H9 (cell line): Measurements from ENCODE around the gene CD48. TPM values are rescaled to one million over a fixed set of nuclear protein-coding genes. Genes with fewer than 3 reads are reported as not detected.

Experiments used
- DNase-seq: peaks from one replicate; pipeline ENCODE4 v3.0.0-alpha.2; 2017
- H2AFZ ChIP-seq: one replicate; pipeline ENCODE4 v1.6.1; 2013; ENCODE audit warnings: mild to moderate bottlenecking, low read length, control low read depth, moderate library complexity
- H2AK5ac ChIP-seq: 2 replicates; pipeline ENCODE4 v1.6.1; 2013; ENCODE audit warnings: low read length, control low read depth, mixed read lengths; ENCODE audit not compliant: insufficient read length
- H2BK120ac ChIP-seq: one replicate; pipeline ENCODE4 v1.6.1; 2013; ENCODE audit warnings: low read depth, mild to moderate bottlenecking, low read length, control low read depth, inconsistent platforms; ENCODE audit not compliant: poor library complexity, severe bottlenecking
- H2BK12ac ChIP-seq: 2 replicates; pipeline ENCODE4 v1.6.1; 2013; ENCODE audit warnings: low read length, control low read depth, mixed read lengths, low read depth; ENCODE audit not compliant: insufficient read length
- H2BK15ac ChIP-seq: 2 replicates; pipeline ENCODE4 v1.6.1; 2013; ENCODE audit warnings: low read depth, low read length, control low read depth
- H2BK20ac ChIP-seq: one replicate; pipeline ENCODE4 v1.6.1; 2013; ENCODE audit warnings: low read depth, mild to moderate bottlenecking, low read length, control low read depth, inconsistent platforms; ENCODE audit not compliant: poor library complexity, severe bottlenecking
- H2BK5ac ChIP-seq: 2 replicates; pipeline ENCODE4 v1.6.1; 2013; ENCODE audit warnings: low read length, control low read depth, mixed read lengths; ENCODE audit not compliant: insufficient read length
- H3K14ac ChIP-seq: 2 replicates; pipeline ENCODE4 v1.6.1; 2013; ENCODE audit warnings: low read length, control low read depth; ENCODE audit not compliant: insufficient read depth
- H3K18ac ChIP-seq: 2 replicates; pipeline ENCODE4 v1.6.1; 2013; ENCODE audit warnings: low read depth, mild to moderate bottlenecking, mixed read lengths, low read length, control low read depth; ENCODE audit not compliant: insufficient read length
- H3K23ac ChIP-seq: 2 replicates; pipeline ENCODE4 v1.6.1; 2013; ENCODE audit warnings: low read length, control low read depth, mixed read lengths, low read depth; ENCODE audit not compliant: insufficient read length
- H3K23me2 ChIP-seq: 2 replicates; pipeline ENCODE4 v1.6.1; 2013; ENCODE audit warnings: low read depth, mild to moderate bottlenecking, mixed read lengths, low read length, control low read depth; ENCODE audit not compliant: insufficient read length, poor library complexity, severe bottlenecking
- H3K27ac ChIP-seq: 2 replicates; pipeline ENCODE4 v1.5.1; 2013; ENCODE audit warnings: low read length, control low read depth, mixed read lengths, low read depth; ENCODE audit not compliant: insufficient read length
- H3K27me3 ChIP-seq: 2 replicates; pipeline ENCODE4 v1.6.1; 2013; ENCODE audit warnings: low read length, control low read depth, inconsistent platforms; ENCODE audit not compliant: insufficient read depth
- H3K4ac ChIP-seq: 2 replicates; pipeline ENCODE4 v1.6.1; 2013; ENCODE audit warnings: low read depth, mild to moderate bottlenecking, control low read depth, inconsistent platforms, low read length, moderate library complexity
- H3K4me1 ChIP-seq: 2 replicates; pipeline ENCODE4 v1.6.1; 2013; ENCODE audit warnings: low read length, control low read depth, inconsistent platforms; ENCODE audit not compliant: insufficient read depth
- H3K4me2 ChIP-seq: 2 replicates; pipeline ENCODE4 v1.6.1; 2013; ENCODE audit warnings: low read length, control low read depth, mixed read lengths; ENCODE audit not compliant: insufficient read length, insufficient read depth
- H3K56ac ChIP-seq: 2 replicates; pipeline ENCODE4 v1.6.1; 2013; ENCODE audit warnings: low read depth, mild to moderate bottlenecking, mixed read lengths, low read length, control low read depth; ENCODE audit not compliant: insufficient read length
- H3K79me1 ChIP-seq: 2 replicates; pipeline ENCODE4 v1.6.1; 2013; ENCODE audit warnings: low read depth, mild to moderate bottlenecking, moderate library complexity, low read length, control low read depth, inconsistent platforms; ENCODE audit not compliant: insufficient read depth, poor library complexity, severe bottlenecking
- H3K79me2 ChIP-seq: 2 replicates; pipeline ENCODE4 v1.6.1; 2013; ENCODE audit warnings: low read length, control low read depth, inconsistent platforms; ENCODE audit not compliant: insufficient read depth
- H3K9ac ChIP-seq: 2 replicates; pipeline ENCODE4 v1.6.1; 2013; ENCODE audit warnings: low read length, control low read depth, mixed read lengths; ENCODE audit not compliant: insufficient read length; ENCODE audit errors: extremely low read depth
- H3K9me3 ChIP-seq: one replicate; pipeline ENCODE4 v1.6.1; 2013; ENCODE audit warnings: low read depth, low read length, inconsistent platforms; ENCODE audit not compliant: control insufficient read depth
- H3T11ph ChIP-seq: one replicate; pipeline ENCODE4 v1.6.1; 2013; ENCODE audit warnings: mild to moderate bottlenecking, low read length, control low read depth, inconsistent platforms
- H4K20me1 ChIP-seq: one replicate; pipeline ENCODE4 v1.6.1; 2013; ENCODE audit not compliant: control insufficient read depth, insufficient read length, insufficient read depth
- H4K5ac ChIP-seq: 2 replicates; pipeline ENCODE4 v1.6.1; 2013; ENCODE audit warnings: low read depth, mild to moderate bottlenecking, mixed read lengths, low read length, control low read depth; ENCODE audit not compliant: insufficient read length
- H4K8ac ChIP-seq: replicated peaks from 2 replicates; pipeline ENCODE4 v1.6.1; 2013; ENCODE audit warnings: low read length, control low read depth, mixed read lengths, low read depth; ENCODE audit not compliant: insufficient read length
- H4K91ac ChIP-seq: 2 replicates; pipeline ENCODE4 v1.6.1; 2013; ENCODE audit warnings: low read depth, mild to moderate bottlenecking, moderate library complexity, mixed read lengths, low read length, control low read depth; ENCODE audit not compliant: insufficient read length
- H3K27ac Mint-ChIP-seq, 3 experiments: 2 replicates in 2 of 3; 3 replicates in 1 of 3; pipeline ENCODE4 v1.8.0; 2020 to 2021; ENCODE audit warnings: mixed read lengths in 3 of 3, mild to moderate bottlenecking in 1 of 3, moderate library complexity in 1 of 3
- H3K27me3 Mint-ChIP-seq: 2 replicates; pipeline ENCODE4 v1.8.0; 2021; ENCODE audit warnings: low read depth, mild to moderate bottlenecking, moderate library complexity, mixed read lengths
- H3K36me3 Mint-ChIP-seq, 3 experiments: 2 replicates in 2 of 3; 3 replicates in 1 of 3; pipeline ENCODE4 v1.8.0; 2020 to 2021; ENCODE audit warnings: low read depth in 3 of 3, mixed read lengths in 3 of 3; ENCODE audit not compliant: insufficient read depth in 1 of 3
- H3K4me1 Mint-ChIP-seq, 2 experiments: 2 replicates each; pipeline ENCODE4 v1.8.0; 2020; ENCODE audit warnings: mixed read lengths in 2 of 2
- H3K4me3 Mint-ChIP-seq, 2 experiments: 2 replicates in 1 of 2; 3 replicates in 1 of 2; pipeline ENCODE4 v1.8.0; 2020 to 2021; ENCODE audit warnings: mild to moderate bottlenecking in 2 of 2, mixed read lengths in 2 of 2, moderate library complexity in 1 of 2
- H3K9me3 Mint-ChIP-seq, 2 experiments: 2 replicates in 1 of 2; 3 replicates in 1 of 2; pipeline ENCODE4 v1.8.0; 2020; ENCODE audit warnings: mild to moderate bottlenecking in 2 of 2, mixed read lengths in 2 of 2, moderate library complexity in 1 of 2
- WGBS: extraction: QIAGEN DNeasy Blood & Tissue Kit; methylation state at CpG from one replicate; pipeline ENCODE4 v1.1.7; 2013; ENCODE audit warnings: missing lambda C conversion rate, low lambda C conversion rate, mixed read lengths; ENCODE audit not compliant: insufficient read length; ENCODE audit errors: extremely low coverage; 5-methylcytosine and 5-hydroxymethylcytosine counted together
- total RNA-seq: library from RNA; stranded (reverse); gene quantifications from 2 replicates; pipeline ENCODE4 v1.2.1, GENCODE V29; 2021
- TF ChIP-seq, protein P1 (sequence below): fragments of 200-600 bp; sonication (generic); conservative IDR thresholded peaks from 3 replicates; pipeline ENCODE4 v1.8.0; 2021; ENCODE audit warnings: antibody characterized with exemption, mild to moderate bottlenecking

CD48 gene
- total RNA-seq, 1 experiment from 2014 or later, result not detected

DNA sequence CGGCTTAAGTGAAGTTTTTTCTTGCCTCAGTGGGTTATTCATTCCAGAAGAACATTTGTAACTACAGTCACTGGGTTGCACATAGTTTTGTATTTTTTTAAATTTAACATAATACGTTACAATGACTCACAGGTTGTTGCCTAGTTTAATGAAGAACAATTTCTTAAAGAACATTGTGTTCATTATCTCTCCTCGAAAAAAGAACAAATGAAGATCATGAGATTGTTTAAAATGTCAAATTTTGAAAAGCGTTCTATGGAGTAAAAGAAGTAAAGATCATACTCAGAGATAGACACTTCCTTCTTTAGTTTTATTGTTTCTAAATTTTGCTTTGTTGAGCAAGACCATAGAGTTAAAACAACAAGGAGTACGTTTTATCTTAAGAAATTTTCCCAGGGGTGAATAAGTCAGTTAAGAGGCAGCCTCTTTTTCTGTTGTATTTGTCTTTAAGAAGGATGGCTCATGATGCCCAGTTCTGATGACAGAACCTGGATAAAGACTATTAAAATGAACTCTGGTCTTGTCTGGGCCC, 54.3 kb downstream of the CD48 start:
- no peak overlapping the region for H3K27ac Mint-ChIP-seq

More for the DNA sequence above, 54.3 kb downstream of the CD48 start:
- no peaks in the 10 kb centered on the region for H3K79me2 ChIP-seq
- H3K4me2 ChIP-seq, result no peak overlapping the region
- Mint-ChIP-seq H3K27me3 (no peaks in the 10 kb centered on the region; the same call in 1 of the 2 replicates), H3K36me3 (peaks cover 2 to 15% (median 4%) of the 10 kb centered on the region in 3 experiments; a peak in 5 of 7 replicates), H3K4me1 (peaks cover 25 to 41% of the 10 kb centered on the region in 2 experiments), H3K4me3 (no peak overlapping the region), H3K9me3 (peaks cover 5 to 8% of the 10 kb centered on the region in 2 experiments; a peak in 4 of 5 replicates)
- WGBS, result no CpG with 5 or more reads among the region's 5 CpGs
- no peak overlapping the region for H4K5ac ChIP-seq
- H3K14ac ChIP-seq, result no peak overlapping the region
- no peaks in the 10 kb centered on the region for H4K20me1 ChIP-seq
- no peak overlapping the region for H3K23ac ChIP-seq
- no peak overlapping the region for H2BK5ac ChIP-seq
- no peaks in the 10 kb centered on the region for H3K27me3 ChIP-seq
- TF ChIP-seq, protein P1, sequence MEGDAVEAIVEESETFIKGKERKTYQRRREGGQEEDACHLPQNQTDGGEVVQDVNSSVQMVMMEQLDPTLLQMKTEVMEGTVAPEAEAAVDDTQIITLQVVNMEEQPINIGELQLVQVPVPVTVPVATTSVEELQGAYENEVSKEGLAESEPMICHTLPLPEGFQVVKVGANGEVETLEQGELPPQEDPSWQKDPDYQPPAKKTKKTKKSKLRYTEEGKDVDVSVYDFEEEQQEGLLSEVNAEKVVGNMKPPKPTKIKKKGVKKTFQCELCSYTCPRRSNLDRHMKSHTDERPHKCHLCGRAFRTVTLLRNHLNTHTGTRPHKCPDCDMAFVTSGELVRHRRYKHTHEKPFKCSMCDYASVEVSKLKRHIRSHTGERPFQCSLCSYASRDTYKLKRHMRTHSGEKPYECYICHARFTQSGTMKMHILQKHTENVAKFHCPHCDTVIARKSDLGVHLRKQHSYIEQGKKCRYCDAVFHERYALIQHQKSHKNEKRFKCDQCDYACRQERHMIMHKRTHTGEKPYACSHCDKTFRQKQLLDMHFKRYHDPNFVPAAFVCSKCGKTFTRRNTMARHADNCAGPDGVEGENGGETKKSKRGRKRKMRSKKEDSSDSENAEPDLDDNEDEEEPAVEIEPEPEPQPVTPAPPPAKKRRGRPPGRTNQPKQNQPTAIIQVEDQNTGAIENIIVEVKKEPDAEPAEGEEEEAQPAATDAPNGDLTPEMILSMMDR, result no peak
- no peaks in the 10 kb centered on the region for H3K79me1 ChIP-seq
- no peak overlapping the region for H3T11ph ChIP-seq
- no peaks in the 10 kb centered on the region for H3K9me3 ChIP-seq
- no peaks in the 10 kb centered on the region for H3K23me2 ChIP-seq
- no peak overlapping the region for H3K9ac ChIP-seq
- peaks cover 7% of the 10 kb centered on the region; the same call in 1 of the 2 replicates for H3K4me1 ChIP-seq
- H3K56ac ChIP-seq, result no peak overlapping the region
- H4K91ac ChIP-seq, result no peak overlapping the region
- no peak overlapping the region for H4K8ac ChIP-seq
- no peak overlapping the region for H2AK5ac ChIP-seq
- H2AFZ ChIP-seq, result no peak overlapping the region
- H2BK20ac ChIP-seq, result no peak overlapping the region
- H2BK15ac ChIP-seq, result no peak overlapping the region
- no peak overlapping the region for H2BK120ac ChIP-seq
- no peak overlapping the region for H3K27ac ChIP-seq
- no peak overlapping the region for H3K18ac ChIP-seq
- DNase-seq, result no peak
- H2BK12ac ChIP-seq, result no peak overlapping the region
- H3K4ac ChIP-seq, result no peak overlapping the region
